HG02642 (cell line): ENCODE measurements around the gene ATP6V1B1.

ENCODE experiments used
- ATAC-seq: cut with Tn5 transposase; IDR thresholded peaks from one replicate; pipeline ENCODE4 v1.9.1; 2021; ENCODE audit warnings: mild to moderate bottlenecking; ENCODE audit not compliant: unreplicated experiment, poor library complexity

ATP6V1B1 gene

DNA sequence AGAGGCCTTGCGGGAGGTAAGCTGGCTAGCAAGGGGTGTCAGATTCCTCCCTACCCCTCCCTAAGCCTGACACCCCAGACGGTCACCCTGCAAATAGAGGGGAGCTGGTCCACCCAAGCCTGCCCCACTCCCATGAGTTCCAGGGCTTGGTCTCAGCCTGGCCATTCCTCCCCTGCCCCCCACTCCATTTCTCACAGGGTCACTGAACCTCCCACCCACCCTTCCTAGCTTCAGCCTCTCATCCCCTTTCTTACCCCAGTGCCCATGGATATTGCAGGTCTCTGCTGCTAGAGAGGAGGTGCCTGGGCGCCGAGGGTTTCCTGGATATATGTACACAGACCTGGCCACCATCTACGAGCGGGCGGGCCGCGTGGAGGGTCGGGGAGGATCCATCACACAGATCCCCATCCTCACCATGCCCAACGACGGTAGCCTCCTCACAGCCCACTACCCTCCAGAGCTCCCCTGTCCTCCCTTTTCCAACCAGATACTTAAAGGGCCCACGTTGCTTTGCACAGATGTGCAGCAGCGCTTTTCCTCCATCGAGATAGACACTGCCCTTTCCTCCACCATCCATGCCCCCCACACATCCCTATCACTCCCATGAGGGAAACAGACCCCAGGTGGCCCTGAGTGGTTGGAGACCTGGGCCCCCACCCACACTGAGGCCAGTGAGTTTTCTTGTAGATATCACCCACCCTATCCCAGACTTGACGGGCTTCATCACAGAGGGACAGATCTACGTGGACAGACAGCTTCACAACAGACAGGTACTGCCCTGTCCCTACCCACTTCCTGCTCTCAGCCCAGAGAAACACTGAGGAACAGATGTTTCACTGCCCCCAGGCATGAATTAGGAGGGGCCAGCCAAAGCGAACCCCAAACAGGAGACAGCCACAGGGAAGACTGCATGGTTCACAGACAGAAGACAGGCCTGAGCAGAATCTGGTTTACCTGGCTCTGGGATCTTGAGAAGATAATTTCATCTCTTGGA lies 27.5 kb downstream of the ATP6V1B1 start:
- ATAC-seq: no peak

DNA sequence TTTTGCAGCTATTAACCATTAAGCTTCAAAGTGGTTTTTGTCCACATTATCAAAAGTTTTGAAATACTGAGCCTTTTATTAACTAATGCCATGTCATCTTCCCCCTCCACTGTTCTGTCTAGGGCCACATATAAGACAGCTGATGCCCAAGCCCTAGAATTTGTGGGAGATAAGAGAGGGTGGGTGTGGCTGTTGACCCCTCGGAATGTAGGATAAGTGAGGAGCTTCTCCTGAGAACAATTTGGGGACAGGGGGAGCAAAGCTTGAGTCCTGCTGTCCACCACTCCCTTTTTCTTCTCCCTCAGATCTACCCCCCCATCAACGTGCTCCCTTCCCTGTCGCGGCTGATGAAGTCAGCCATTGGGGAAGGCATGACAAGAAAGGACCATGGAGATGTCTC lies 28.4 kb downstream of the ATP6V1B1 start:
- no peak for ATAC-seq

DNA sequence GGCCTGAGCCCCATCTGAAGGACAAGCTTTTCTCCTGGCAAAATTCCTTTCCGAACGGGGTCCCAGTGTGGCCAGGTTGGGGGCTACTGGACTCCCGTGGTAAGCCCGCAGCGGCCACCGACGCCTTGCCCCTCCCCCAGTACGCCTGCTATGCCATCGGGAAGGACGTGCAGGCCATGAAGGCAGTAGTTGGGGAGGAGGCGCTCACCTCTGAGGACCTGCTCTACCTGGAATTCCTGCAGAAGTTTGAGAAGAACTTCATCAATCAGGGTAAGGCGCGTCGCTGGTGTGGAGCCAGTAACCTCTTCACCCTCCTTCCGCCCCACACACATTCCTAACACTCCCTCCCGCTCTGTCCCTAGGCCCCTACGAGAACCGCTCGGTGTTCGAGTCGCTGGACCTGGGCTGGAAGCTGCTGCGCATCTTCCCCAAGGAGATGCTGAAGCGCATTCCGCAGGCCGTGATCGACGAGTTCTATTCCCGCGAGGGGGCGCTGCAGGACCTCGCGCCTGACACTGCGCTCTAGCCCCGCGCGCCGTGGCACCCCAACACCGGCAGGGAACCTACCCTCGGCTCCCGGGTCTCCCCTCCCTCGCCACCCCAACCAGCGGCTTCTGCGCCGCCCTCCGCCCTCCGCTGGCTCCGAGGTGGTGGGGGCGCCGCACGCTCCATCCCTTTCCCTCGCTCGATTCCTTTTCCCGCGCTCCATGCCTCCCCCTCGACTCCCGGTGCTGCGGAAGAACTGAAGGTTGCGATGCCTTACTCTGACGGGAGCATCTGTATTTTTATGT lies 29.1 kb downstream of the ATP6V1B1 start:
- ATAC-seq: peak; percentile 78

DNA sequence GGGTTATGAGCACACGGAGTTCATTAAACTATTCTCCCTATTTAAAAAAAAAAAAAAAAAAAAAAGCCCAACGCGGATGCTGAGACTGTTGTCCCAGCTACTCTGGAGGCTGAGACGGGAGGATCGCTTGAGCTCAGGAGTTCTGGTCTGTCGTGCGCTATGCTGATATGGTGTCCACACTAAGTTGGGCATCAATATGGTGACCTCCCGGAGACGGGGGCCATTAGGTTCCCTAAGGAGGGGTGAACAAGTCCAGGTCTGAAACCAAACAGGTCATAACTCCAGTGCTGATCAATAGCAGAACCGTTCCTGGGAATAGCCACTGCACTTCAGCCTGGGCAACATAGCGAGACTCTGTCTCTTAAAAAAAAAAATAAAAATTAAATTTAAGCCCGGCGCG lies 29.8 kb downstream of the ATP6V1B1 start:
- no peak for ATAC-seq

DNA sequence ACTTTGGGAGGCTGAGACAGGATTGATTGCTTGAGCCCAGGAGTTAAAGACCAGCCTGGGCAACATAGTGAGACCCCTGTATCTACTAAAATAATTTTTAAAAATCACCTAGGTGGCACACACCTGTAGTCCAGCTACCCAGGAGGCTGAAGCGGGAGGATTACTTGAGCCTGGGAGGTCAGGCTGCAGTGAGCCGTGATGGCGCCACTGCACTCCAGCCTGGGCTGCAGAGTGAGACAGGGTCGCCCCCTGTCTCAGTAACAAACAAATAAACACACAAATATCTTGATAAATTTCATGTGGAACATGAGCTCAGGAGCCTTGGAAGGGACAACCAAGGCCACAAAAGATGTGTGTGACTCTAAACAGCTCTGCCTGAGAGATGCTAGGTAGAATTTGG lies 31.0 kb downstream of the ATP6V1B1 start:
- ATAC-seq: no peak

DNA sequence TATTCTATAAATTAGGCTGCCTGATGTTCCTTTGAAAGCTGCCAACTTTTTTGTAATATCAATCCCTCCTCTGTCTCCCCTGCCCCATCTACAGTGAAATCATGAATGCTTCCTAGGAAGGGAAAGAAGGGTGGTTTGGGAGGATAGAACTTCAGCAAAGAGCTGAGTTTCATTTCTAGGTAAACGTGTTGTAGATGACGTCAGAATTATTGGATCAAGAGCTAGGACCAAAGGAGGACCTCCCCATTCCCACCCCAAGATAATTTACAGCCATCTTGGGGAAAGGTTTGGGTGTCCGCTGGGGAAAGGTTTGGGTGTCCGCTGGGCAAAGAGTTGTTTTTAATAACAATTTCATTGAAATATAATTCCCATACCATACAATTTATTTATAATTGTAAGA lies 31.5 kb downstream of the ATP6V1B1 start:
- ATAC-seq: no peak

DNA sequence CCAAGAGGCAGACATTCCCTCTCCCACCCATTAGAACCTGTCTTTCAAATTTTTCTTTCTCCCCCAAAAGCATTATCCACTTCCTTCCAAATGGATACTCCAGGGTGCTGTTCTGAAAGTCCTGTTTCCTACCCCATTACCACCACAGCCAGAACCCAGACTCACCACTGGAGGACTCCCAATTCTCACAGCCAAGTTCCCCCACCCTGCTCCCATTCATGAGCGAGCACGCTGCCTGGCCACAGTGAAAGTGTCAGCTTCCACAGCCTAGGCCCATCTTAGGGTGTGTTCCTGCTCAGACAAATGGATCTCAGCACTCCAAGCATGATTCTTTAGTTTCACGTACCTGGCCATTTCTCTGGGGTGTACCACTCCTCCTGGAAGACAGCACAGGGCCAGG lies 38.9 kb downstream of the ATP6V1B1 start:
- ATAC-seq: no peak

DNA sequence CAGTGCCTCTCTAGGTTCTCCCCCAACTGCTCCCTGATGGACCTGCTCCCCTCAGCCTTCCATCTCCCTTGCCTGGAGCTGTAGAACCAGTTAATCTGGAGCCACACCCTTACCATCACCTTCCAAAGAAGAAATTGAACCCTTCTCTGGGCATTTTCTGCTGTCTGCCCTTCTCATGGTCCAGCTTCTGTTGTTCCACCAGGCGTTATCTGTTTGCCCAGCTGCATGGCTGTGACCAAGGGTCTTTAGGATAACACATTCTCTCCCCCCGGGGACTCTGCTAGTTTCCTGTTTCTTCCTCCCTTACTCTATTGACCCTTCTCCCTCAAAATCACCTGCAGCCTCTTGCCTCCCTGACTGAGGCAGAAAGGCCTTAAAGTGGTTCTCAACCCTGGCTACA lies 39.5 kb downstream of the ATP6V1B1 start:
- ATAC-seq: no peak

DNA sequence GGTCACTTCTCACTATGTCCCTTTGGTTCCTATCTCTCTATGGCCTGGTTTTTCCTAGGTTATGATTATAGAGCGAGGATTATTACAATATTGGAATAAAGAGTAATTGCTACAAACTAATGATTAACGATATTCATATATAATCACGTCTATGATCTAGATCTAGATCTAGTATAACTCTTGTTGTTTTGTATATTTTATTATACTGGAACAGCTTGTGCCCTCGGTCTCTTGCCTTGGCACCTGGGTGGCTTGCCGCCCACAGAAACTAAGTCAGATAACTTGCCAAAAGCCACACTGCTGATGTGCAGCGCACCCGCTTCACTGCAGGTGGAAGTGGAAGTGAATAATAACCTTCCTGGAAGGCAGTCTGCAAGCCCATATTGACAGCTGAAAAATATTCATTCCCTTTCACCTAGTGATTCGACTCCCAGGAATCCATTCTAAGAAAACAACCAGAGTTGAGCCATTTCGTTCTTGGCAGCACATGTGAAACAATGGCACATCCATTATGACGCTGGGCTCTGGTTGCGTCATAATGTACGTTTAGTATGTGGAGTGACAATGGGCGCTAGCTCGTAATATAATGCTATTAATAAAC lies 42.0 kb downstream of the ATP6V1B1 start:
- ATAC-seq: no peak

DNA sequence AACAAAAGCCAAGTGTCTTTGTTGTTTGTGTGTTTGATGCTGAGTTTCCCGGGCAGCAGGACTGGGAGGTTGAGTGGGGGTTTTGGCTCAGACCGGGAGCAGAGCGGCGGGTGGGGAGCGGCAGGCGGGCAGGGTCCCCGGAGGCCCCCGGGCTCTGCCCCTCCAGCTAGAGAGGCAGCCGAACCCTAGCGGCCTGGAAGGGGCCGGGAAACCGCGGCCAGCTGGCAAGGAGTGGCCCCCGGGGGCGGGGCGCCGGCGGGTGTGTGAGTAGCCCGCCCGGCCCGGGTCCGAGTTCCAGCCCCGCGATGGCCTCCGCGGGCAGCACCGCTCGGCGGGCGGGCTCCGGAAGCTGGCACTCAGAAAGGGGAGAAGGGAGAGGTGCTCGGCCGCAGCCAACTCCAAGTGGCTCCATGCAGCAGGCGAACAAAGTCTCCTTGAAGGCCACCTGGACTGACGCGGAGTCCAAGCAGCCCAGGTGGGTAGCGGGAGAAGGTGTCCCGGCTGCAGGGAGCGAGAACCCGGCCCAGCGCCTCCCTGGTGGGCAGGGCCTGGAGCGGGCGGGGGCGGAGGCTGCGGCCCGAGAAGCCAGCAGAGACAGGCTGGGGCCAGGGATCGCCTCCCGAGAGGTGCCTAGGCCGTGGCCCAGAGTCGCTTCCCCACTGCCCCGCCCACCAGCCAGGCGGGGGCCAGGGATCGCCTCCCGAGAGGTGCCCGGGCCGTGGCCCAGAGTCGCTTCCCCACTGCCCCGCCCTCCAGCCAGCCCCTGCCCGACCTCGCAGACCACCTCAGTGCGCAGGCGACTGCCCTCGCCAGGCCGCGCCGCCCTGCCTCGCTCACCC lies 42.9 kb downstream of the ATP6V1B1 start, which contains the start of gene ANKRD53:
Gene ANKRD53 (plus strand): TSS at position 290 of the 839 bp plus-strand sequence. CDS start 16 bp downstream, at position 306.
- peak; percentile 47 for ATAC-seq

DNA sequence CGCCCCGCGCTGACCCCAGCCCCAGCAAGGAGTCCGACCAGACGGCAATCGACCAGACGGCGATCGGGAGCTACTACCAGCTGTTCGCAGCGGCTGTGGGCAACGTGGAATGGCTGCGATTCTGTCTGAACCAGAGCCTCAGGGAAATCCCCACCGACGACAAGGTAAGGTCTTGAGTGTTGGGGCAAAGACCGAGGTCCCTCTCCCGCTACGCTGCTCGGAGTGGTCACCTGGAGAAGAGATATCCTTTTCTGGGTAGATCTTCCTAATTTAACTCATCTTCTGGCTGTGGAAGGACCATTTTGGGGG lies 43.4 kb downstream of the ATP6V1B1 start:
- no peak for ATAC-seq

DNA sequence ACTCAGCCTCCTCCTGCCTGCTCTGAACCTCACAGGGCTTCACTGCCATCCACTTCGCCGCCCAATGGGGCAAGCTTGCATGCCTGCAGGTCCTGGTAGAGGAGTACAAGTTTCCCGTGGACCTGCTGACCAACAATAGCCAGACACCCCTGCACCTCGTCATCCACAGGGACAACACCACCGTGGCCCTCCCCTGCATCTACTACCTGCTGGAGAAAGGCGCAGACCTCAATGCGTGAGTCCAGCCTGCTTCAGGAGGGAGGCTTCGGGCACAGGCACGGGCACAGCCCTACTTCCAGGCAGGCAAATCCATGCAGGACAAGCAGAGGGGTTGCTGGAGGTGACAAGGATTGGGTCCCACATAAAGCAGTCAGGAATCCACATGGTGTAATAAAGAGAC lies 43.9 kb downstream of the ATP6V1B1 start:
- ATAC-seq: no peak

DNA sequence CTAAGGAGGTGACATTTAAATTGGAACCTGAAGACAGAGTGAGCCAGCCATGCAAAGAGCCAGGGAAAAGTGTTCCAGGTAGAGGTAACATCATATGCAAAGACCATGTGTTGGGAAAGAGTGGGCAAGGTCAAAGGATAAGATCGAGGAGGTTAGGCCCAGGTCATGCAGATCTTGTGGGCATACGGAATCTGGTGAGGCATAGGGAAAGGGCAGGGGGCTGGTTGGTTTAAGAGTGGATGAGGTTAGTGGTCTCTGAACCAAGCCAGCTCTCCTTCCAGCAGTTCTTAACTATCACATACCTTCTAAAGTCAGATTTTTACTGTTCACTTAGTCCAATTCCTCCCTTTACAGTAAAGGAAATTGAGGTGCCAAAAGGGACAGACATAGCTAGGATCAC lies 45.7 kb downstream of the ATP6V1B1 start:
- no peak for ATAC-seq

DNA sequence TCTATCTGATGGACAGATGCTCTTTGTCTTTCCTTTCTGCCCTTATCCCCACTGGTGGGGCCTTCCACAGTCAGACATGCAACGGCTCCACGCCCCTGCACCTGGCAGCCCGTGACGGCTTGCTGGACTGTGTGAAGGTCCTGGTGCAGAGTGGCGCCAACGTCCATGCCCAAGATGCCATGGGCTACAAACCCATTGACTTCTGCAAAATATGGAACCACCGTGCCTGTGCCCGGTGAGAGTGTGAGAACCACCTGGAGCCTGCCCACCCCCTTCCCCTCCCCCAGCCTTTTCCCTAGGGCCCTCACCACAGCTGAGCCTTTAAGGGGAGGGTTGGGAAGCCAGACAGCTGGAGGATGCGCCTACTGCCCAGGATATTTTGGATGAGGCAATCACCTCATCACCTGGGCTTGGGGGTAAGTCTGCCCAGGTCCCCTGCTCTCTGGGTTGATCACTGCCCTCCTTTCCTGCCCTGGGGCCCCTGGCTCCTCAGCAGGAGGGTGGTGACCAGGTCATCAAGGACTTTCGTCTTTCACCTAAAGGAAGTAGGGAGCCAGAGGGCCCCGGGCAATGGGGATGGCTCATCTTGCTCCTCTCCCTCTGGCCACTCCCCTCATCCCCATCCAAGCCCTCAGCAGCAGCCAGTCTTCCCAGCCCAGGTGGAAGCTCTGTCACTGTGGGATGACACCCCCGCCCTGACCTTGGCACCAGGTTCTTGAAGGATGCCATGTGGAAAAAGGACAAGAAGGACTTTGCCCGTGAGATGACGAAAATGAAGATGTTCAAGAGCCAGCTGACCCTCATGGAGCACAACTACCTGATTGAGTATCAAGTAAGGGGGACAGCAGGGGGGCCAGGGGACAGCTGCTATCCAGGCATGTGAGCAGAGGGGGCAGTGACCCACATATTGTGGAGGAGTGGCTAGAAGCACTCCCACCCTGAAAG lies 46.4 kb downstream of the ATP6V1B1 start:
- ATAC-seq: no peak

DNA sequence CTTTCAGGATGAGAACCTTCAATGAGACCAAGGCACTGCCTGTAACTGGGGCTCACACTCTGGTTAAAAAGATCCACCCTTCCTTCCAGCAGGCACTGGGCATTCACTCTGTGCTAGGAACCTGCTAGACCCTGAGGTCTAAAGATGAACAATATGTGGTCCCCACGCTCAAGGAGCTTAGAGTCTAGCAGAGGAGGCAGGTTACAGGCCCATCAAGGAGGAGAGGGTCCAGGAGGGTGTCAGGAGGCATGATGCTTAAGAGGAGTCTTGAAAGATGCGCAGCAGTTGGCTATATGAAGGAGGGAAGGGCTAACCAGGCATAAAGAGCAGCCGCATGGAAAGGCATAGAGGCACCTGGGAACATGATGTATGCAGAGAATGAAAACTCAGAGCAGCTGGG lies 47.3 kb downstream of the ATP6V1B1 start:
- no peak for ATAC-seq

DNA sequence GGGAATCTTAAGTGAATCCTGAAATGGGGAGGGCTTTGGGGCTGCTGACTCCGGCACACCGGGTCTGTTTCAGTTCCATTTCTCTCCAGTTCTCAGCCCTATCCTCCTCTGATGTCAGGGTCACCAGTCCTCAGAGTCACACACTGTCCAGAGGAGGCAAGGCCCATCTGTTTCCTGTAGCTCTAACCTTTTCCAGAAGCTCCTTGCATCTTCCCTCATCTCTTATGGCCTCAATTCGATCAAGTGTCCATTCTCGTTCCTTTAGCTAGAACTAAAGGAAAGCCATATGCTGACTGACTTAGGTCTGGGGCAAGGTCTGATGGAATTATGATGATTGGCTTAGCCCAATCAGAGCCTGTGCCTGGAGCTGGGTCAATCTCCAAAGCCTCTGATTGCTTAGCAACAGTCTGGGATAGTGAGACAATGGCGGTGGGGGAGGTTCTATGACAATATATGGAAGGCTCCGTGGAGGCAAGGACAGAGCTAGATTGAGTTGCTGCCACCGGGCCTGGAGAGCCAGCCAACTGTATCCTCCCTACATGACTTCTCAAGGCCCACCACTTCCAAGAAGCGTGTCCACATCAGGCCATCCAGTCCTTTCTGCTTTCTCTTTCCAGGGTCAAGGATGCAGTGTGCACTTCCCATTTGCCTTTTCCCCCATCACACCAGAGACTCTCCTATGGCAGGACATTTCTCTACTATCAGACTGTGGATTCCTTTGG lies 48.0 kb downstream of the ATP6V1B1 start:
- ATAC-seq: no peak

DNA sequence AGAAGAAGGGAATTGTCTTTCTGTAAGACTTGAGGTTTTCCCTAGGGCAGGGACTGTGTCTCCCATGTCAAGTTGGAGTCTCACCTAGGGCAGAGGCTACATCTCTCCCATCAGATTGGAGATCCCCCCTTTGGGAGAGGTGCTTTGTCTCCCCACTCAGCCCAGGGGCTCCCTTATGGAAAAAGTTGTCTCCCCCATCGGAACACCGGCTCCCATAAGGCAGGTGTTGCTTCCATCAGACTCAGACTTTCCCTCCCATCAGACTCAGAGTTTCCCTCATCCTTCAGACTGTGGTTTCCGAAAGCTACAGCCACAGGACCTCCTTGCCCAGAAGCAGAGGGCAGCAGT lies 48.5 kb downstream of the ATP6V1B1 start:
- no peak for ATAC-seq

DNA sequence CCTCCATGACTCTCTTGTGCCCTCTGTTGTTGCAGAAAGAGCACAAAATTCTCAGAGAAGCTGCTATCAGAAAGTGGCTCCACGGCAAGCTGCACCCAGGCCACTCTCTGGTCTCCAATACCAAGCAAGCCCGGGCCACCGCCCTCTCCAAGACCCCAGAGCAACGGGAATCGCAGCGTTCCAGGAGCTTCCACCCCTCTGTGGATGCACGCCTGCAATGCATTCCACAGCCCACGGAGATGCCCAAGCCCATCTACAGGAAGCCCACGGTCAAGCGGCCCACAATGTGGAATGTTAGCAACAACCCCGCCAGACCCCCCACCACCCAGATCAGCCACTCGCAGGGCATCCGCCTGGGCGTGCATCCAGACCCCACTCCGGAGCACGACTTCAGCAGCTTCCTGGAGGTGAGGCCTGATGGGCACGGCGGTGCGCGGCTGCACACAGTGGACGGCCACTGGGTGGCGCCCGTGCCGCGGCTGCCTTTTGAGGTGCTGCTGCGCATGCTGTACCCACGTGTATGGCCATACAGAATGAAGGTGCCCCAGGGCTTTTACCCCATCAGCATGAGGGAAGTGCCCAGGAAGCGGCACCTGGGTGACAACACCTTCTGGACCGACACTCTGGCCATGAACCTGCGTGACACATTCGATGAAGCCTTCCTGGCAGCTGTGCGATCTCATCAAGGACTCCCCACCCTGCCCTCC lies 49.0 kb downstream of the ATP6V1B1 start:
- ATAC-seq: peak; percentile 93
